CD4-positive, alpha-beta T cell treated with Interleukin-4 for 4 hours (primary cell): ENCODE data around the gene EPB41L2.
A peak's percentile ranks its signal among the peaks of the same experiment; 100 is the strongest.
"Not testable (repeated sequence)": the region's sequence is repeated elsewhere in the genome, so short reads cannot be mapped to it uniquely, and the experiment has no call there.

Experiments
- DNase-seq: peaks from one replicate; pipeline ENCODE4 v3.0.0-alpha.2; 2020

The EPB41L2 gene

GRCh38 chr6:131063028-131063763 lies at the start of gene EPB41L2:
Gene EPB41L2 (minus strand): TSS chr6:131063245. CDS start chr6:130956485, 106,760 bp downstream.
- peak; percentile 80 for DNase-seq

GRCh38 chr6:131112249-131112648 lies 49.2 kb upstream of the EPB41L2 start:
- DNase-seq = no peak

GRCh38 chr6:131107151-131107550 lies 44.1 kb upstream of the EPB41L2 start:
- DNase-seq = no peak

- no peak for DNase-seq
These were observed 40.9 kb upstream of the EPB41L2 start for GRCh38 chr6:131103901-131104300.

- DNase-seq = no peak
These were observed 40.3 kb upstream of the EPB41L2 start for GRCh38 chr6:131103296-131103695.

GRCh38 chr6:131101911-131102680 lies 39.1 kb upstream of the EPB41L2 start:
- no peak for DNase-seq

DNA sequence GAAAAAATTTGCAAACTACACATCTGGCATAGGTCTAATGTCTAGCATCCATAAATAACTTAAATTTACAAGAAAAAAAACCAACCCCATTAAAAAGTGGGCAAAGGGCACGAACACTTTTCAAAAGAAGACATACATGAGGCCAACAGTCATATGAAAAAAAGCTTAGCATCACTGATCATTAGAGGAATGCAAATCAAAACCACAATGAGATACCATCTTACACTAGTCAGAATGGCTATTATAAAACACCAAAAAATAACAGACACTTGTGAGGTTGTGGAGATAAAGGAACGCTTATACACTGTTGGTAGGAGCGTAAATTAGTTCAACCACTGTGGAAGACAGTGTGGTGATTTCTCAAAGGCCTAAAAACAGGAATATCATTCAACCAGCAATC lies 33.7 kb upstream of the EPB41L2 start:
- no peak for DNase-seq

DNA sequence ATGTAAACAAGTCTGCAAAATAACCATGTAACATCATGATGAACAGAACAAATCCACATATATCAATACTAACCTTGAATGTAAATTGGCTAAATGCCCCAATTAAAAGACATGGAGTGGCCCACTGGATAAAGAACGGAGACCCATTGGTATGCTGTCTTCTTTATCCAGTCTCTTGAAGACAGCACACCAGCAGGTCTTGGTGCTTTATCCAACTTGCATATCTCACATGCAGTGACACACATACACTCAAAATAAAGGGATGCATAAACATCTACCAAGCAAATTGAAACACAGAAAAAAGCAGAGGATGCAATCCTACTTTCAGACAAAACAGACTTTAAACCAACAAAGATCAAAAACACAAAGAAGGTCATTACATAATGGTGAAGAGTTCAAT lies 30.3 kb upstream of the EPB41L2 start:
- DNase-seq = no peak

DNA sequence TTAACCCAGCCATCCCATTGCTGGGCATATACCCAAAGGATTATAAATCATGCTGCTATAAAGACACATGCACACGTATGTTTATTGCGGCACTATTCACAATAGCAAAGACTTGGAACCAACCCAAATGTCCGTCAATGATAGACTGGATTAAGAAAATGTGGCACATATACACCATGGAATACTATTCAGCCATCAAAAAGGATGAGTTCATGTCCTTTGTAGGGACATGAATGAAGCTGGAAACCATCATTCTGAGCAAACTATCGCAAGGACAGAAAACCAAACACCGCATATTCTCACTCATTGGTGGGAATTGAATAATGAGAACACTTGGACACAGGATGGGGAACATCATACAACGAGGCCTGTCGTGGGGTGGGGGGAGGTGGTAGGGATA lies 28.9 kb upstream of the EPB41L2 start:
- not testable (repeated sequence) for DNase-seq

GRCh38 chr6:131090339-131090738 lies 27.3 kb upstream of the EPB41L2 start:
- DNase-seq = not testable (repeated sequence)

- no peak for DNase-seq
These were observed 21.9 kb upstream of the EPB41L2 start for GRCh38 chr6:131084982-131085381.

DNA sequence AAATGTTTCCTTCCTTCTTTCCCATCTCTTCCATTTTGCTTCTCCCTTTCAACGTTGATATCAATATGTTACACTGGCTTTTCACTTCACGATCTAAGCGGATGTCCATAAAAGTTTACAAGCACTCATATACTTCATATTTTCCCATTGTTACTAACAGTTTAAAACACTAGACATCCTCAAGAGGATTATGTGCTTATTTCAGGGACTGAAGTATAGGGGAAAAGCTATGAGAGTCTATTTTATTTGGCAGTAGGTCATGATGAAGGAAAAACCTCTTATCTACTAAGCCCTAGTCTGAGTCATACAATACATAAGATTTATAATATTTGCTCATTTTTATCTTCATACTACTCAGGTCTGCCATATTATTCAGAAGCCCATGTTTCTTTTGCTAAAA lies 20.6 kb upstream of the EPB41L2 start:
- no peak for DNase-seq

GRCh38 chr6:131082335-131082734 lies 19.3 kb upstream of the EPB41L2 start:
- DNase-seq = no peak

DNA sequence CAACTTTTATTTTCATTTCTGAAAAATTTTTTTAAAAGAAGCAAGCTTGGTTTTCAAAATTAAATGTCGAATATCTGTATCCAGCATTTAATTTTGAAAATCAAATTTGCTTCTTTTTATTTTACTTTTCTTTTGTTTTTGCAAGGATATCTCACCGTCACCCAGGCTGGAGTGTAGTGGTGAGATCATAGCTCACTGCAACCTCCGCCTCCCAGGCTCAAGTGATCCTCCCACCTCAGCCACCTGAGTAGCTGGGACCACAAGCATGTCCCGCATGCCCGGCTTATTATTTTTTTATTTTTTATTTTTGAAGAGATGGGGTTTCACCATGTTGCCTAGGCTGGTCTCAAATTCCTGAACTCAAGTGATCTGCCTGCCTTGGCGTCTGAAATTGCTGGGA lies 17.0 kb upstream of the EPB41L2 start:
- no peak for DNase-seq

- DNase-seq = no peak
These were observed 10.5 kb upstream of the EPB41L2 start for GRCh38 chr6:131073577-131073976.

DNA sequence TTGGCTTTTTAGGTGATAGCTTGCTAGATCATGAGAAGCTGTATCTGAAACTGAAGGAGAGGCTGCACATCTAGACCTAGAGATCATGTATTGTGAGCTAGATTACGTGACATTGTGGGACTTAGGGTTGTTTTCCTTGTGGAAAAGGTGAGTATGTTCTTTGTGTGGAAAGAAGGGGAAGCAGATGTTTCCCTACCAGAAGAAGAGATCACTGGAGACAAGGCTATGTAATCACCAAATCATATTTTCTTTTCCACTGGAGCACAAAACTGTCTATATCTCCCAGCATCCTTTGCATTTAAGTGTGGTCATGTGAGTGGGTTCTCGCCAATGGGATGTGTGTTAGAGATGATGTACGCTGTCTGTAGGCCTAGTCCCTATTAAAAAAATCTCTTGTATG lies 7.0 kb upstream of the EPB41L2 start:
- no peak for DNase-seq

DNA sequence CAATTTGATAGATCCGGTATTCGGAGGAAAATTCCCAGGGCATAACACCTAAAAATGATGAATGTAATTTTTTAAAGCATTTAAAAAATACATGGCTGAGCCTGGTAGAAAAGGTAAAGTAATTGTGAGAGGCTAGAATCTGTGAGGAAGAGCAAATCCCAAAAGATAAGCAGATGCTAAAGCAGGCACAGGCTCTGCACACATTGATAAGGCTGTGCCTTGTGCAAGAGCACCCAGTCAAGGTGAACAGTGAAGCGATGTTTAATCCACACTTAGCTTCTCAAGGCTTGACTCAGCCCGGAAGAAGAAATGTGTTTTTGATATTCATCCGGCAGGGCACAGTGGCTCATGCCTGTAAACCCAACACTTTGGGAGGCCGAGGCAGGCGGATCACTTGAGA lies 5.1 kb upstream of the EPB41L2 start:
- no peak for DNase-seq

DNA sequence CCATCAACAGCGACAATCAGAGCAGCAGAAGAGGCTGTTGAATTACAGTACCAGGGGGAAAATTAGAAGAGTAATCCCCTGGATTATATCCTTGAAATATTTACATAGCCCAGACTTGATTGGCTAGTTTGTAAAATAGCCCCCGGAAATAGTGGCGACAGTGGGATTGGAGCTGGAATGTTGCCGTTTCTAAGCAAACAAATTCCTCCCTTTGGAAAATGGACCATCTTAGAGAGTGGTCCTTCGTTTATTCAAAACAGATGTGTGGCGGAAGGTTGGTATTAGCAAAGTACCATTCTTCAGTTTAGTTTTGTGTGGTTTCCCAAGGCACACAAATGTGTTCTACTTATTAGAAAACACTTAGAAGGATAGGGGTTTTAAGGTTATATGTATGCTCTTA lies 4.5 kb upstream of the EPB41L2 start:
- no peak for DNase-seq

GRCh38 chr6:131065824-131066171 lies 2.8 kb upstream of the EPB41L2 start:
- DNase-seq = no peak

- no peak for DNase-seq
These were observed 2.2 kb upstream of the EPB41L2 start for GRCh38 chr6:131065112-131065823.

DNA sequence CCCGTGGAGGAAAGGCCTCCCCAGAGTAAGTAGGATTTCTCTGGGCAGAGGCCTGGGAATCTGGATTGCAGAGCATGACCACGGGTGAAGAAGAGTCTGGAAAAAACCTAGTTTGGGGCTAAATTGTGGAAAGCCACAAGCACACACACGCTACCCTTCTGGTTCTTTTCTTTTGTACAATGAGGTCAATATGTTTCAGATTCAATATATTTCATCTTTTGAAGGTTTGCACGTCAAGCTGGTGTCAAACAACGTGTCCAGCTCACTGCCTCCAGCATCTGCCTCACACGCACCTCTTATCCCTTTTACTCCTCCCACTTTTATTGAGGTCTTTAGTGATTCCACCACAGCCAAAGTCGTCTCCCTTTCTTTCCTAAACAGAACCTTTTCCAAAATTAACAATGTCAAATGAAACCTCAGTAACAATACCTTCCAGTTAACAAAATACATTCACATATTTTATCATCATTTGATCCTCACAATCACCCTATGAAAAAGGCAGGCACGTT lies 773 bp upstream of the EPB41L2 start:
- no peak for DNase-seq

GRCh38 chr6:131062241-131063027 lies 611 bp downstream of the EPB41L2 start:
- no peak for DNase-seq

DNA sequence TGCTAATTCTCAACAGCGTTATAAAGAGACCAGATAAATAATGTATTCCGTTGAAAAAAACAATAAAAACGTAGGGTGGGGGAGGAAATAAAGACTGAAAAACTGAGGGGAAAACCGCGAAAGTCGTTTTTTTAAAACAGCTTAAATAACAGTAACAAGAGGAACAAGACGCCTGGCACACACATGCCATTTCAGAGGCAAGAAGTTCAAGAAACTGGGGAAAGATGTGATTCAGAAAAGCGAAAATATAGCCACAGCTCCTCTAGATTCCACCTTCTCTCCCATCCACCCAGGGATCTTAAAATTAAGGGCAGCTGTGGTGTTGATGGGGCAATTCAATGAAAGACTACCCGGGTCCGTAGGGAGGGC lies 1.3 kb downstream of the EPB41L2 start:
- no peak for DNase-seq
